ENCODE measurements around the gene PAFAH1B1. TPM values are rescaled to one million over a fixed set of nuclear protein-coding genes. Genes with fewer than 3 reads are reported as not detected.
"Not testable (repeated sequence)": the region's sequence is repeated elsewhere in the genome, so short reads cannot be mapped to it uniquely, and the experiment has no call there.

Gene PAFAH1B1
- 100 to 1,000 TPM in 3 of 4 donors, 10 to 100 TPM in 1; 95.8 to 169 (median 129) TPM for polyA plus RNA-seq (ENCODE audit: insufficient read length in 4 of 4)

GRCh38 chr17:2592971-2593820 lies at the start of gene PAFAH1B1:
Gene PAFAH1B1 (plus strand): TSS chr17:2593654. CDS start chr17:2638289, 44,635 bp downstream.
- peak; percentile 55 to 71 (median 70) for DNase-seq (ENCODE audit: low read depth in 4 of 4, low spot score in 2 of 4)

- DNase-seq (ENCODE audit: low read depth in 4 of 4, low spot score in 2 of 4) = no peak
These were observed 48.1 kb upstream of the PAFAH1B1 start for GRCh38 chr17:2545393-2545792.

GRCh38 chr17:2547176-2547575 lies 46.3 kb upstream of the PAFAH1B1 start:
- DNase-seq (ENCODE audit: low read depth in 4 of 4, low spot score in 2 of 4) = no peak

- DNase-seq (ENCODE audit: low read depth in 4 of 4, low spot score in 2 of 4) = not testable (repeated sequence)
These were observed 45.4 kb upstream of the PAFAH1B1 start for GRCh38 chr17:2548026-2548425.

- no peak for DNase-seq (ENCODE audit: low read depth in 4 of 4, low spot score in 2 of 4)
These were observed 43.9 kb upstream of the PAFAH1B1 start for GRCh38 chr17:2549392-2550211.

- DNase-seq (ENCODE audit: low read depth in 4 of 4, low spot score in 2 of 4) = no peak
These were observed 42.0 kb upstream of the PAFAH1B1 start for GRCh38 chr17:2551493-2551892.

GRCh38 chr17:2551928-2552327 lies 41.5 kb upstream of the PAFAH1B1 start:
- no peak for DNase-seq (ENCODE audit: low read depth in 4 of 4, low spot score in 2 of 4)

- DNase-seq (ENCODE audit: low read depth in 4 of 4, low spot score in 2 of 4) = no peak
These were observed 32.8 kb upstream of the PAFAH1B1 start for GRCh38 chr17:2560658-2561057.

- DNase-seq (ENCODE audit: low read depth in 4 of 4, low spot score in 2 of 4) = no peak
These were observed 31.1 kb upstream of the PAFAH1B1 start for GRCh38 chr17:2562162-2562858.

GRCh38 chr17:2563061-2563460 lies 30.4 kb upstream of the PAFAH1B1 start:
- no peak for DNase-seq (ENCODE audit: low read depth in 4 of 4, low spot score in 2 of 4)

GRCh38 chr17:2563543-2563942 lies 29.9 kb upstream of the PAFAH1B1 start:
- no peak for DNase-seq (ENCODE audit: low read depth in 4 of 4, low spot score in 2 of 4)

- DNase-seq (ENCODE audit: low read depth in 4 of 4, low spot score in 2 of 4) = no peak
These were observed 28.6 kb upstream of the PAFAH1B1 start for GRCh38 chr17:2564877-2565276.

GRCh38 chr17:2566056-2566455 lies 27.4 kb upstream of the PAFAH1B1 start:
- DNase-seq (ENCODE audit: low read depth in 4 of 4, low spot score in 2 of 4) = no peak

GRCh38 chr17:2571523-2572303 lies 21.7 kb upstream of the PAFAH1B1 start:
- no peak for DNase-seq (ENCODE audit: low read depth in 4 of 4, low spot score in 2 of 4)

GRCh38 chr17:2572304-2572609 lies 21.2 kb upstream of the PAFAH1B1 start:
- DNase-seq (ENCODE audit: low read depth in 4 of 4, low spot score in 2 of 4) = not testable (repeated sequence)

GRCh38 chr17:2580151-2580550 lies 13.3 kb upstream of the PAFAH1B1 start:
- no peak for DNase-seq (ENCODE audit: low read depth in 4 of 4, low spot score in 2 of 4)

GRCh38 chr17:2580661-2581060 lies 12.8 kb upstream of the PAFAH1B1 start:
- DNase-seq (ENCODE audit: low read depth in 4 of 4, low spot score in 2 of 4) = no peak

GRCh38 chr17:2582493-2582892 lies 11.0 kb upstream of the PAFAH1B1 start:
- no peak for DNase-seq (ENCODE audit: low read depth in 4 of 4, low spot score in 2 of 4)

- DNase-seq (ENCODE audit: low read depth in 4 of 4, low spot score in 2 of 4) = no peak
These were observed 2.3 kb upstream of the PAFAH1B1 start for GRCh38 chr17:2591040-2591640.
